Activated T-helper 1 cell treated with anti-CD3 and anti-CD28 coated beads, Interleukin-2, amount 50 U/mL, for 16 hours (primary cell): Measurements from ENCODE around the gene CERS5.
A peak's percentile ranks its signal among the peaks of the same experiment; 100 is the strongest.

Experiments used
- DNase-seq, 2 donors: peaks; one replicate each; pipeline ENCODE4 v3.0.0-alpha.2; 2020; ENCODE audit warnings: low read depth in 1 of 2, low spot score in 1 of 2

The CERS5 gene, protein sequence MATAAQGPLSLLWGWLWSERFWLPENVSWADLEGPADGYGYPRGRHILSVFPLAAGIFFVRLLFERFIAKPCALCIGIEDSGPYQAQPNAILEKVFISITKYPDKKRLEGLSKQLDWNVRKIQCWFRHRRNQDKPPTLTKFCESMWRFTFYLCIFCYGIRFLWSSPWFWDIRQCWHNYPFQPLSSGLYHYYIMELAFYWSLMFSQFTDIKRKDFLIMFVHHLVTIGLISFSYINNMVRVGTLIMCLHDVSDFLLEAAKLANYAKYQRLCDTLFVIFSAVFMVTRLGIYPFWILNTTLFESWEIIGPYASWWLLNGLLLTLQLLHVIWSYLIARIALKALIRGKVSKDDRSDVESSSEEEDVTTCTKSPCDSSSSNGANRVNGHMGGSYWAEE

GRCh38 chr12:50167049-50167828 lies at the start of gene CERS5:
Gene CERS5, minus strand, starts transcription at chr12:50167369. Its CDS starts 72 bp downstream, at chr12:50167297.
- peak; percentile 90 to 95 for DNase-seq

- no peak for DNase-seq
These were observed 47.9 kb upstream of the CERS5 start for GRCh38 chr12:50215033-50215432.

- no peak for DNase-seq
These were observed 46.8 kb upstream of the CERS5 start for GRCh38 chr12:50214018-50214417.

- no peak for DNase-seq
These were observed 46.3 kb upstream of the CERS5 start for GRCh38 chr12:50213439-50213838.

GRCh38 chr12:50212071-50212467 lies 44.9 kb upstream of the CERS5 start:
- DNase-seq: no peak

- DNase-seq: no peak
These were observed 44.4 kb upstream of the CERS5 start for GRCh38 chr12:50211392-50212070.

GRCh38 chr12:50207424-50207823 lies 40.3 kb upstream of the CERS5 start:
- no peak for DNase-seq

DNA sequence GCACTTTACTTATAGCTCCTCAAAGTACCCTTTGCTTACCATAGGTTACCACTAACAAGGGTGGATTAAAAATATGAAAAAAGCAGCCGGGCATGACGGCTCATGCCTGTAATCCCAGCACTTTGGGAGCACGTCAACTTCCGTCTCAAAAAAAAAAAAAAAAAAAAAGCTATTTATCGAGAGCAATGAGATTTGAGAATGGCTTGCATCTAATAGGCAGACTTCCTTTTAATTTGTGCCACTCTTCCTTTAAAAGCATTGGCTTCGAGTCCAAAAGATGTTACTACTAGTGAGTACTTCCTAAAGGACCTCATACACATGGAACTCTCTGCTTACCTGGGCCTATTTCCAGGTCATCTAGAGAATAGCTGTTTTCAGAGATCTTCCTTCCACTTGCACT lies 38.5 kb upstream of the CERS5 start:
- no peak for DNase-seq

- no peak for DNase-seq
These were observed 36.5 kb upstream of the CERS5 start for GRCh38 chr12:50203691-50204090.

DNA sequence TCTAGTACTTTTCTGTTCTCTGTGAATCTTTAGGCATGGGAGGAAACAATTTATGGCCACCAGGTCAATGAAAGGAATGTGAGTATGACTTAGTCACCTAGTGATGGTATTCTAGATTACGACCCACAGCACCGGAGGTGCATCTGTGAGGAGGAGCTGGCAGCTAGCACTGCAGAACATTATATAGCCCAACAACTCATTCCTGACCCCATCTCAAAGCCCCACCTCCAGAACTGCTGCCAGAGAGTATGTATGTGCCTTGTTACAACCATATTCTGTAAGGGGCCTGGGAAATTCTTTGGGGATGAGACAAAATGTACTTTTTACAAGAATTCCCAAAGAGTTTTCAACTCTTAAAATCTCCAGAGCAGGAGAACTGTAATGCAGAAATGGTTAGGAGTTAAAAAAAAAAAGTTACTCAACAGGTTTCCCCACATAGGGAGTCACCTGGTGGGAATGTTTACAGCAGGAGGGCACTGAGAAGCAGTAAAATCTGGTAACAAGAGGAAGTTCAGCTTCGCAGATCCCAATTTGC lies 34.9 kb upstream of the CERS5 start:
- no peak for DNase-seq

DNA sequence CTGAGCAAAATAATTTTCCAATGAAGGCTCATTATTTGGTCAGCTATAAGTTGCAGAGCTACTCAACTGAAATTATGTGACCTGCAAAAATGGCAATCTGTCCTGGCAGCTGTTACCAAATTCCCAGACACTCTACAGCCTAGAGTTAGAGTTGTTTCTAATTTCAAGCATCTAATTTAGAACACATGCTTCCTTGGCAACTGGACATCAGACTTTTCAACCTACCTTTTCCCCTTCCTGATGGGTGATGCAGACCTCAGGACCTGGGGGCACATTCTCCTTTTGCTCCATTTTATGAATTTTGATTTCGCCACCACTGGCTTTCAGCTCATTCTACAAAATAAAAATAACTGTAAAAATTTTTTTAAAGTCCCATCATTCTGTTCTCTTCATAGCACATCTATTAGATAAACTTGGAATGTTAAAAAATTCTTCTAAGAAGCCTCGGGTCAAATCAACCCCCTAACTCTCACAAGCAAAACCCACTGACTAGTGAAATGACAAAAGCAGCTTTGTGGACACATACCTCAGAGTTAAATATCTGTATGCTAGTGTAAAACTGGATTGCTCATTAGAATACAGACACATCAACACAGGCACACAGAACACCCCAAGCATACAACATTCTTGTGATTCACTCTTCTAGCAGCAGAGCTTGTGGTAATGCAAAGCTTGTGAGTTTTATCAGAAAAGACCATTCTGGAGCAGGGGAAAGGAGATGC lies 33.5 kb upstream of the CERS5 start:
- DNase-seq: no peak

DNA sequence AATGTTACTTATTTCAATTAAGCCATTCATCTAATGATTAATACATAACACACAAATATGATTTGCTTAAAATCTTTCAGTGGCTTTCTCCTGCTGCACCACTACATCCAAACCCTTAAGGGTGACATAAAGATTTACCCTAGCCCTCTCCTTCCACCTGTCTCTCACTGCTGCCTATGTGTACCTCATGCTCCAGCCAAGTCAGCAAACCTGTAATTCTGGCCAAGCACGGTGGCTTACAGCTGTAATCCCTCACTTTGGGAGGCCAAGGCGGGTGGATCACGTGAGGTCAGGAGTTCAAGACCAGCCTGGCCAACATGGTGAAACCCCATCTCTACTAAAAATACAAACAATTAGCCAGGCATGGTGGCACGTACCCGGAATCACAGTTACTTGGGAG lies 31.7 kb upstream of the CERS5 start:
- DNase-seq: no peak

DNA sequence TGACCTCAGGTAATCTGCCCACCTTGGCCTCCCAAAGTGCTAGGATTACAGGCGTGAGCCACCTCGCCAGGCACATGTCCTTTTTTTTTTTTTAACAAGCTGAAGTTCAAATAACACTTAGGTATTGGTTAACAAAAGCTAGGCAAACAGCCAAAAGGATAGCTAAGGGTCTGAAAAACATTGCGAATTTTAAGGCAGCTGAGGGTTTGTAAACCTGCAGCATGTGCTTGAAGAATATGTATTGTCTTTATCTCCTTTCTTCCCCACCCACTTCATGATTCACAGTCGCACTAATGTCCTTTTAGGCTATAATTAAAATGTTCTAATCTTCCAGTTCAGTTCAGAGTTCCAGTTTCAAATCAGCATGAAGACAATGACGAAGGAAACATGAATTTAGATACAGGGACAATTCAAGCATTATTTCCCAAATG lies 30.1 kb upstream of the CERS5 start:
- no peak for DNase-seq

DNA sequence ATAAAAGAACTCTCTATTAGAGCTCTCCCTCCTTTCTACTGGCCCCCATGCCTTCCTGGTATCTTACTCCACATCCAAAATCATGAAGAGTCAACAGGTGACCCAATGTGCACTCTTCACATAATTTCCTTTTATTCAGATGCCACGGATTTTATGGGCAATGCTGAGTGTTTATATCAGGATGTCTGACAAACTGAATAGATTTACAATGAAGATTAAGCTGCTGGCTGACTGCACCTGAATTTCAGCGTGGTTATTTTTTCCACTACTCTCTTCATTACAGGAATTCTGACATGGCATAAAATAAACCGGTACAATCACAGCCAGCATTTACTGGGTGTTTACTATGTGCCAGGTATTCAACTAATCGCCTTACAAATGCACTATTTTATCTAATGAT lies 29.4 kb upstream of the CERS5 start:
- DNase-seq: no peak

DNA sequence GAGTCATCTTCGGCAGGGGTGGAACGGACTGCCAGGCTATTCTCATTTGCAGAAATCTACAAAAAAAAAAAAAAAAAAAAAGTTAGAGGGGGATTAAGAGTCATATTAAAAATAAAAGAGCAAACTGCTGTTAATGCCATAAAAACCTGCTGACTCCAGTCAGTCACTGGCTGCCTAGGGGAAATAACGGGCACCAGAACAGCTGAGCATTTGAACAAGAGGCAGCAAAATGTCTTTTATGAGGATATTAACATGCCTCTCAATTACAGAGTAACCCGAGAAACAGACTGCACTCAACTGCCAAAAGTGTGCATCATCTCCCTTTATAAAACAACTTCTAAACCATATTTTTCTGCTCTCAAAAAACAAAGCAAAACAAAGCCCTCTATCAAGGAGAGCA lies 28.7 kb upstream of the CERS5 start:
- no peak for DNase-seq

DNA sequence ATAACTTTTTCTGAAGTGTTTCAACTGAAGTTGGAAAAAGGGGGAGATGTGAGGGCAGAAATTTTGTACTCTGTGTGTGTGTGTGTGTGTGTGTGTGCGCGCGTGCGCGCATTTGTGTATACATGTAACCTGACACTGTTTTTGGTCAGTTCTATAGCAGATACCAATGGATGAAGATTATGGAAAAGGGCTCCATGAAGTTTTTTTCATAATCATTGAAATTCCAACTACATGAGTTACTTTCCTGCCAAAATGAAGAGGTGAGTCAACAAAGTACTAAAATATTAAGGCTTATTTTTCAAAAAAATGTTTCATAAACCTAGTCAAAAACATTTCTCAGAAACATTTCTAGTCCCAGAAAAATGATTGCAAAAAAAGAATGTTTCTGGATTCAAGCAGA lies 25.7 kb upstream of the CERS5 start:
- DNase-seq: no peak

DNA sequence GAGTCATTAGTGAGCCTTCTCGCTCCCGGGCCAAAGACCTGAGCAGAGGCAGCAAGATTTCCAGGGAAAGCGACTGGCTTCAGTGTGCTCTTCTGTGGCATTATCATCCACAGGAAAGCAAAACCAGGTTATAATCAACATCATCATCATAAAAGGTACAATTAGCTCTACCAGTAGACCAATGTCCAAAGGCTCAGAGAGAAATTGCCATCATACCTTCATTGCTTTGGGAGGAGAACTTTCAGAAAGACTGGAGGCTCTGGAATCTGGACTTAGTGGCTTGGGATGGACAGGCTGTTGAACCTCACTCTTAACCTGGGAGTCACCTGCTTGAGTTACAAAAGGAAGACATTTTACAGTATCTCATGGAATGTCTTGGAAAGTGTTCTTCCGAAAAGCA lies 25.1 kb upstream of the CERS5 start:
- DNase-seq: no peak

GRCh38 chr12:50190859-50191258 lies 23.7 kb upstream of the CERS5 start:
- DNase-seq: no peak

- DNase-seq: no peak
These were observed 21.9 kb upstream of the CERS5 start for GRCh38 chr12:50188875-50189575.

DNA sequence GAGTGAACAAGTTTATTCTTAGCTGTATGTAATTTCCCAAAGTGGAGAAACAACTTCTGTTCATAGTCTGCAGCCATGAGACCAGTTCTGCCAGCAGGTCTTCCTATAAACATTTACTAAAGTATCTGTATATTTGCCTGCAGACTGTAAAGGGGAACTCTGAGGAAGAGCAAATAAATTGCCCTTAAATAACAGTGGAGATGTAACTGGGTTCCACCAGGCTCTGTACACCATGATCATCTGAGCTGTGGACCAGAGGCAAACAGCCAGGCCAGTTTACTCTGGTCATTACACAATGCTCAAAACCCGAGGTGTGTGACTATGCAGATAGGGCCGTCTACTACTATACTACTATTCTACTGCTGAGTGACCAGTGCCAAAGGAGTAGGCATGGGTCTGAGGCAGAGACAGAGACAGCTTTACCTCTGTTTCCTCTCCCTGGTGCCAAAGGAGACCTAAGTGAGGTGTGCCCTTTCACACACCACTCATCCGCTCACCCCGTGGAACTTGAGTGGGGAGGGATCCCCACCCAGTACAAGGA lies 21.1 kb upstream of the CERS5 start:
- no peak for DNase-seq
